ENCODE results near the gene TUBA3D. TPM values are rescaled to one million over a fixed set of nuclear protein-coding genes. Genes with fewer than 3 reads are reported as not detected.

The TUBA3D gene
- total and polyA plus RNA-seq, 2 of the 13 experiments (the other 11 are each of a cell fraction or from before 2014, with no cell fraction given), result not detected

DNA sequence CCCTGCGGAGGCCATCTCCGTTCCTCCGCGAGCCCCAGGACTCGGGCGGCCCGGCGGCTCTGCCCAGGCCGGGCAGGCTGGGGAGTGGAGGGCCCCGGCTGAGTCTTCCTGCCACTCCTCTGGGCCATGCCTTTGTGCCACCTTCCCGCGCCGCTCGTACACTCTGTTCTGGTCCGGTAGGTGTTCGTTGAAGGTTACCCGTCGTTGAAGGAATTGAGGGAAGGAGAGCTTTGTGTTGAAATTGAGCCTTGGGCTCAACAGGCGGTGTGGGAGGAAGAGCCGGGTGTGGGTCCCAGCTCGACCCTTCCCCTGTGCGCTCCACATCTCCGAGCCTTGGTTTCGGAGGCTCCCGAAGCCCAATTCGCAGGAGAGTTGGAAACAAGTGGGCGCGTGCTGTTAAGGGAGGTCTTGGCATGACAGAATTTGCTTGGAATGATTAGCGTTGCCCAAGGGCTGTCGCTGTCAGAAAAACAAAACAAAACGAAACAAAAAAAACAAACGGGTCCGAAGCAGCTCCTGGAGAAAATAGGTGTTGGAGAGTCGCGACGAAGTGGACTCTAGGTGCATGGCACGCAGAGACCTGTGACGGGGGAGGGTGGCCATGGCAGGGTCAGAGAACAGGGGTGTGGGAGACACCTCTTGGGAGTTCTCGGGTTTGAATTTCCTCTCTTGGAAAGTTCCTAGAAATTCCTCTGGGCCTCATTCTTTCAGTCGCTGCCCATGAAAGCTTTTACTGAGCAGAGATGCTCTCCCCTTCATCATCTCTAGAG is 17.5 kb downstream of the TUBA3D start (continued):
- TF ChIP-seq, protein P1, sequence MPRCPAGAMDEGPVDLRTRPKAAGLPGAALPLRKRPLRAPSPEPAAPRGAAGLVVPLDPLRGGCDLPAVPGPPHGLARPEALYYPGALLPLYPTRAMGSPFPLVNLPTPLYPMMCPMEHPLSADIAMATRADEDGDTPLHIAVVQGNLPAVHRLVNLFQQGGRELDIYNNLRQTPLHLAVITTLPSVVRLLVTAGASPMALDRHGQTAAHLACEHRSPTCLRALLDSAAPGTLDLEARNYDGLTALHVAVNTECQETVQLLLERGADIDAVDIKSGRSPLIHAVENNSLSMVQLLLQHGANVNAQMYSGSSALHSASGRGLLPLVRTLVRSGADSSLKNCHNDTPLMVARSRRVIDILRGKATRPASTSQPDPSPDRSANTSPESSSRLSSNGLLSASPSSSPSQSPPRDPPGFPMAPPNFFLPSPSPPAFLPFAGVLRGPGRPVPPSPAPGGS (CRISPR knock-in tag; IDR thresholded peaks at IDR 0.05), result no peak
- TF ChIP-seq MEIS1 (CRISPR knock-in tag; IDR thresholded peaks at IDR 0.05; ENCODE audit: borderline replicate concordance) (no peak), NR2F1 (CRISPR knock-in tag; IDR thresholded peaks at IDR 0.05) (no peak), SCMH1 (CRISPR knock-in tag; IDR thresholded peaks at IDR 0.05; ENCODE audit: borderline replicate concordance) (no peak), ZMYM2 (CRISPR knock-in tag; IDR thresholded peaks at IDR 0.05) (no peak; the same call in 1 of the 2 replicates), MEF2D (CRISPR knock-in tag; IDR thresholded peaks at IDR 0.05) (no peak), ARNT (IDR thresholded peaks at IDR 0.05) (no peak), RFX5 (IDR thresholded peaks at IDR 0.05; ENCODE audit: low read depth, low read length) (no peak), NCOR1 (IDR thresholded peaks at IDR 0.05; ENCODE audit: borderline replicate concordance, low read length) (no peak), SP140L (CRISPR knock-in tag; IDR thresholded peaks at IDR 0.05; ENCODE audit: borderline replicate concordance) (no peak), SALL1 (CRISPR knock-in tag; IDR thresholded peaks at IDR 0.05) (no peak), ZNF317 (CRISPR knock-in tag; IDR thresholded peaks at IDR 0.05) (no peak), MAFF (IDR thresholded peaks at IDR 0.05; ENCODE audit: low read depth, low read length) (no peak), JUND (CRISPR knock-in tag; IDR thresholded peaks at IDR 0.05) (no peak), ZNF232 (CRISPR knock-in tag; IDR thresholded peaks at IDR 0.05; ENCODE audit: borderline replicate concordance) (0 out of 2 replicates have a peak, but pooled peaks have one; percentile 13), ZNF879 (CRISPR knock-in tag; IDR thresholded peaks at IDR 0.05) (no peak), KAT7 (CRISPR knock-in tag; IDR thresholded peaks at IDR 0.05; ENCODE audit: borderline replicate concordance) (0 out of 2 replicates have a peak, but pooled peaks have one; percentile 17), PAX8 (CRISPR knock-in tag; IDR thresholded peaks at IDR 0.05; ENCODE audit: borderline replicate concordance) (no peak), ZNF256 (CRISPR knock-in tag; conservative IDR thresholded peaks at IDR 0.05) (0 out of 2 replicates have a peak, but pooled peaks have one; percentile 68), ZNF569 (CRISPR knock-in tag; IDR thresholded peaks at IDR 0.05; ENCODE audit: borderline replicate concordance) (no peak), MXD4 (CRISPR knock-in tag; IDR thresholded peaks at IDR 0.05) (no peak)
- TF ChIP-seq, protein P2, sequence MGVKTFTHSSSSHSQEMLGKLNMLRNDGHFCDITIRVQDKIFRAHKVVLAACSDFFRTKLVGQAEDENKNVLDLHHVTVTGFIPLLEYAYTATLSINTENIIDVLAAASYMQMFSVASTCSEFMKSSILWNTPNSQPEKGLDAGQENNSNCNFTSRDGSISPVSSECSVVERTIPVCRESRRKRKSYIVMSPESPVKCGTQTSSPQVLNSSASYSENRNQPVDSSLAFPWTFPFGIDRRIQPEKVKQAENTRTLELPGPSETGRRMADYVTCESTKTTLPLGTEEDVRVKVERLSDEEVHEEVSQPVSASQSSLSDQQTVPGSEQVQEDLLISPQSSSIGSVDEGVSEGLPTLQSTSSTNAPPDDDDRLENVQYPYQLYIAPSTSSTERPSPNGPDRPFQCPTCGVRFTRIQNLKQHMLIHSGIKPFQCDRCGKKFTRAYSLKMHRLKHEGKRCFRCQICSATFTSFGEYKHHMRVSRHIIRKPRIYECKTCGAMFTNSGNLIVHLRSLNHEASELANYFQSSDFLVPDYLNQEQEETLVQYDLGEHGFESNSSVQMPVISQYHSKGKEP (CRISPR knock-in tag; IDR thresholded peaks at IDR 0.05), result no peak
- TF ChIP-seq, protein P3, sequence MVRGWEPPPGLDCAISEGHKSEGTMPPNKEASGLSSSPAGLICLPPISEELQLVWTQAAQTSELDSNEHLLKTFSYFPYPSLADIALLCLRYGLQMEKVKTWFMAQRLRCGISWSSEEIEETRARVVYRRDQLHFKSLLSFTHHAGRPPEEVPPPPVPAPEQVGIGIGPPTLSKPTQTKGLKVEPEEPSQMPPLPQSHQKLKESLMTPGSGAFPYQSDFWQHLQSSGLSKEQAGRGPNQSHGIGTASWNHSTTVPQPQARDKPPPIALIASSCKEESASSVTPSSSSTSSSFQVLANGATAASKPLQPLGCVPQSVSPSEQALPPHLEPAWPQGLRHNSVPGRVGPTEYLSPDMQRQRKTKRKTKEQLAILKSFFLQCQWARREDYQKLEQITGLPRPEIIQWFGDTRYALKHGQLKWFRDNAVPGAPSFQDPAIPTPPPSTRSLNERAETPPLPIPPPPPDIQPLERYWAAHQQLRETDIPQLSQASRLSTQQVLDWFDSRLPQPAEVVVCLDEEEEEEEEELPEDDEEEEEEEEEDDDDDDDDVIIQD (CRISPR knock-in tag; IDR thresholded peaks at IDR 0.05; ENCODE audit: low read depth), result no peak
- TF ChIP-seq, protein P4, sequence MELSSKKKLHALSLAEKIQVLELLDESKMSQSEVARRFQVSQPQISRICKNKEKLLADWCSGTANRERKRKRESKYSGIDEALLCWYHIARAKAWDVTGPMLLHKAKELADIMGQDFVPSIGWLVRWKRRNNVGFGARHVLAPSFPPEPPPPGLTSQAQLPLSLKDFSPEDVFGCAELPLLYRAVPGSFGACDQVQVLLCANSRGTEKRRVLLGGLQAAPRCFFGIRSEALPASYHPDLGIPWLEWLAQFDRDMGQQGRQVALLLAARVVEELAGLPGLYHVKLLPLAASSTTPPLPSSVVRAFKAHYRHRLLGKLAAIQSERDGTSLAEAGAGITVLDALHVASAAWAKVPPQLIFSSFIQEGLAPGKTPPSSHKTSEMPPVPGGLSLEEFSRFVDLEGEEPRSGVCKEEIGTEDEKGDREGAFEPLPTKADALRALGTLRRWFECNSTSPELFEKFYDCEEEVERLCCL (CRISPR knock-in tag; IDR thresholded peaks at IDR 0.05; ENCODE audit: borderline replicate concordance), result 0 out of 2 replicates have a peak, but pooled peaks have one; percentile 37

Data from HepG2 (cell line).